Measurements from ENCODE around the gene PEX14. TPM values are rescaled to one million over a fixed set of nuclear protein-coding genes. Genes with fewer than 3 reads are reported as not detected.

Gene PEX14
- total RNA-seq, 4 donors from 2014 or later: 16.3 to 29.7 (median 26.2) TPM

- H3K9me3 ChIP-seq: no peaks in the 10 kb centered on the region
- H3K27me3 ChIP-seq: no peaks in the 10 kb centered on the region
- H3K36me3 ChIP-seq: peaks cover 0 to 6% (median 0%) of the 10 kb centered on the region in 3 donors
- TF ChIP-seq CTCF (IDR thresholded peaks at IDR 0.05) (no peak), POLR2A (IDR thresholded peaks at IDR 0.05) (no peak)
- no peak for DNase-seq
- peaks cover 0 to 4% (median 0%) of the 10 kb centered on the region in 4 donors for H3K4me1 ChIP-seq
- H3K27ac ChIP-seq: no peak overlapping the region
- H3K4me3 ChIP-seq: no peak overlapping the region
These were observed 27.8 kb upstream of the PEX14 start for GRCh38 chr1:10446790-10447422.

- no peak within 1 kb of the TSS for H3K27ac ChIP-seq
- no peak for DNase-seq
- H3K36me3 ChIP-seq: peaks cover 0 to under 1% (median 0%) of the 10 kb centered on the region in 3 donors
- no peaks in the 10 kb centered on the region for H3K9me3 ChIP-seq
- H3K4me3 ChIP-seq: no peak within 1 kb of the TSS
- H3K4me1 ChIP-seq: peaks cover 0 to 4% (median 0%) of the 10 kb centered on the region in 4 donors
- no peaks in the 10 kb centered on the region for H3K27me3 ChIP-seq
- TF ChIP-seq CTCF (IDR thresholded peaks at IDR 0.05) (no peak), POLR2A (IDR thresholded peaks at IDR 0.05) (no peak)
These were observed 25.0 kb upstream of the PEX14 start, which contains the start of gene CORT for GRCh38 chr1:10449751-10450150. TSS of gene CORT (plus strand) at chr1:10450031. CDS start at chr1:10450224, 193 bp downstream.

GRCh38 chr1:10450156-10450814 lies 24.5 kb upstream of the PEX14 start:
- no peaks in the 10 kb centered on the region for H3K36me3 ChIP-seq
- DNase-seq: no peak
- peaks cover 0 to 4% (median 0%) of the 10 kb centered on the region in 4 donors for H3K4me1 ChIP-seq
- TF ChIP-seq POLR2A (IDR thresholded peaks at IDR 0.05) (no peak), CTCF (IDR thresholded peaks at IDR 0.05) (no peak)
- no peaks in the 10 kb centered on the region for H3K9me3 ChIP-seq
- no peaks in the 10 kb centered on the region for H3K27me3 ChIP-seq
- H3K27ac ChIP-seq: no peak overlapping the region
- H3K4me3 ChIP-seq: no peak overlapping the region

GRCh38 chr1:10450836-10451235 lies 23.9 kb upstream of the PEX14 start:
- H3K4me3 ChIP-seq: no peak overlapping the region
- no peak overlapping the region for H3K27ac ChIP-seq
- H3K36me3 ChIP-seq: no peaks in the 10 kb centered on the region
- peaks cover 0 to 4% (median 0%) of the 10 kb centered on the region in 4 donors for H3K4me1 ChIP-seq
- H3K9me3 ChIP-seq: no peaks in the 10 kb centered on the region
- TF ChIP-seq CTCF (IDR thresholded peaks at IDR 0.05): no peak
- no peak for TF ChIP-seq POLR2A (IDR thresholded peaks at IDR 0.05)
- DNase-seq: no peak
- no peaks in the 10 kb centered on the region for H3K27me3 ChIP-seq

- no peaks in the 10 kb centered on the region for H3K27me3 ChIP-seq
- TF ChIP-seq POLR2A (IDR thresholded peaks at IDR 0.05) (no peak), CTCF (IDR thresholded peaks at IDR 0.05) (no peak)
- no peaks in the 10 kb centered on the region for H3K9me3 ChIP-seq
- H3K27ac ChIP-seq: no peak overlapping the region
- peaks cover 0 to 4% (median 0%) of the 10 kb centered on the region in 4 donors for H3K4me1 ChIP-seq
- no peaks in the 10 kb centered on the region for H3K36me3 ChIP-seq
- no peak overlapping the region for H3K4me3 ChIP-seq
- DNase-seq: no peak
These were observed 23.5 kb upstream of the PEX14 start for GRCh38 chr1:10451287-10451686.
